HepG2 (cell line): ENCODE results near the gene ABCC10. TPM values are rescaled to one million over a fixed set of nuclear protein-coding genes. Genes with fewer than 3 reads are reported as not detected.

Experiments
- ASH2L ChIP-seq: fragments of 300-600, 200-600 bp; sonication (generic); IDR thresholded peaks from 2 replicates; pipeline ENCODE4 v1.7.0; 2017; ENCODE audit warnings: low read depth, mild to moderate bottlenecking, moderate library complexity, mixed read lengths, low read length; ENCODE audit not compliant: insufficient read length
- BRD4 ChIP-seq: sonication (generic); formaldehyde crosslinking; IDR thresholded peaks from 2 replicates; pipeline ENCODE4 v1.4.0; 2020; ENCODE audit warnings: missing genetic modification reagents
- DR1 ChIP-seq: sonication (generic); formaldehyde crosslinking; IDR thresholded peaks from 2 replicates; pipeline ENCODE4 v1.8.0; 2021; ENCODE audit warnings: mild to moderate bottlenecking, missing genetic modification reagents, inconsistent platforms
- ESRRA ChIP-seq: sonication (generic); formaldehyde crosslinking; IDR thresholded peaks from 2 replicates; pipeline ENCODE4 v1.5.1; 2020; ENCODE audit warnings: mild to moderate bottlenecking, low read depth, missing genetic modification reagents
- GTF3A ChIP-seq: sonication (generic); formaldehyde crosslinking; conservative IDR thresholded peaks from 2 replicates; pipeline ENCODE4 v1.4.0; 2020; ENCODE audit warnings: mild to moderate bottlenecking, missing genetic modification reagents
- HCFC1 ChIP-seq: fragments of 150-350 bp; IDR thresholded peaks from 2 replicates; pipeline ENCODE4 v1.6.1; 2014; ENCODE audit warnings: low read depth, low read length
- KLF12 ChIP-seq: sonication (generic); formaldehyde crosslinking; IDR thresholded peaks from 2 replicates; pipeline ENCODE4 v1.4.0; 2020; ENCODE audit warnings: missing genetic modification reagents, borderline replicate concordance
- NBN ChIP-seq: fragments of 450-650 bp; conservative IDR thresholded peaks from 2 replicates; pipeline ENCODE4 v1.6.1; 2017
- NFIC ChIP-seq: IDR thresholded peaks from 2 replicates; pipeline ENCODE4 v1.6.1; 2012; ENCODE audit warnings: mild to moderate bottlenecking, low read length, inconsistent platforms
- PHB2 ChIP-seq: fragments of 450-650 bp; IDR thresholded peaks from 2 replicates; pipeline ENCODE4 v1.6.1; 2018; ENCODE audit not compliant: partially characterized antibody
- RAD21 ChIP-seq: fragments of 450-650 bp; formaldehyde crosslinking; IDR thresholded peaks from 2 replicates; pipeline ENCODE4 v1.5.0; 2020; ENCODE audit warnings: mild to moderate bottlenecking
- RCOR2 ChIP-seq: IDR thresholded peaks from 2 replicates; pipeline ENCODE4 v1.6.1; 2016; ENCODE audit warnings: missing biosample characterization, missing genetic modification reagents
- SKI ChIP-seq: fragments of 450-650 bp; IDR thresholded peaks from one replicate; pipeline ENCODE4 v1.6.1; 2018; ENCODE audit warnings: mild to moderate bottlenecking; ENCODE audit not compliant: partially characterized antibody
- XRCC5 ChIP-seq: fragments of 200-400 bp; formaldehyde crosslinking; optimal IDR thresholded peaks from 2 replicates; pipeline ENCODE3; 2017; ENCODE audit warnings: mild to moderate bottlenecking, low read length
- ZNF10 ChIP-seq: sonication (generic); formaldehyde crosslinking; IDR thresholded peaks from 2 replicates; pipeline ENCODE4 v1.4.0; 2020; ENCODE audit warnings: mild to moderate bottlenecking, low read depth, missing genetic modification reagents, borderline replicate concordance
- ZNF12 ChIP-seq: sonication (generic); formaldehyde crosslinking; IDR thresholded peaks from 2 replicates; pipeline ENCODE4 v1.5.0; 2020; ENCODE audit warnings: missing genetic modification reagents
- ZNF296 ChIP-seq: sonication (generic); formaldehyde crosslinking; conservative IDR thresholded peaks from 2 replicates; pipeline ENCODE4 v1.5.0; 2020; ENCODE audit warnings: mild to moderate bottlenecking, missing genetic modification reagents
- ZNF33B ChIP-seq: sonication (generic); formaldehyde crosslinking; IDR thresholded peaks from 2 replicates; pipeline ENCODE4 v1.5.1; 2020; ENCODE audit warnings: mild to moderate bottlenecking, missing genetic modification reagents
- ZNF7 ChIP-seq: IDR thresholded peaks from 2 replicates; pipeline ENCODE4 v1.6.1; 2016; ENCODE audit warnings: missing biosample characterization, missing genetic modification reagents
- polyA plus RNA-seq, 8 experiments: library from polyadenylated mRNA; depleted of rRNA in 3 of 8; stranded (reverse) in 7 of 8; unstranded in 1 of 8; fragments of >200 nt; fragmentation: Illumina TruSeq in 4 of 8; extraction: Trizol in 4 of 8; gene quantifications; 2 replicates each; pipeline versions ENCODE4 v1.2.1 to v1.2.3, GENCODE V29; 2011 to 2016; ENCODE audit warnings: low read depth in 4 of 8, missing spikeins in 1 of 8, mixed read lengths in 1 of 8; ENCODE audit not compliant: insufficient read depth in 1 of 8
- total RNA-seq, 5 experiments: library from RNA; depleted of rRNA; stranded (reverse); fragments of >200 nt; fragmentation: Illumina TruSeq; extraction: Trizol; gene quantifications; 2 replicates each; pipeline ENCODE4 v1.2.3, GENCODE V29; 2016; ENCODE audit warnings: low read depth in 1 of 5
- TF ChIP-seq, protein P1 (sequence below): sonication (generic); formaldehyde crosslinking; IDR thresholded peaks from 2 replicates; pipeline ENCODE4 v1.4.0; 2020; ENCODE audit warnings: missing genetic modification reagents
- TF ChIP-seq, protein P2 (sequence below): sonication (generic); formaldehyde crosslinking; IDR thresholded peaks from 2 replicates; pipeline ENCODE4 v1.8.0; 2022; ENCODE audit warnings: missing genetic modification reagents, mild to moderate bottlenecking, moderate library complexity, borderline replicate concordance

Gene ABCC10
- total and polyA plus RNA-seq, 2 of the 13 experiments (the other 11 are each of a cell fraction or from before 2014, with no cell fraction given) = 16.0 to 24.3 TPM

DNA sequence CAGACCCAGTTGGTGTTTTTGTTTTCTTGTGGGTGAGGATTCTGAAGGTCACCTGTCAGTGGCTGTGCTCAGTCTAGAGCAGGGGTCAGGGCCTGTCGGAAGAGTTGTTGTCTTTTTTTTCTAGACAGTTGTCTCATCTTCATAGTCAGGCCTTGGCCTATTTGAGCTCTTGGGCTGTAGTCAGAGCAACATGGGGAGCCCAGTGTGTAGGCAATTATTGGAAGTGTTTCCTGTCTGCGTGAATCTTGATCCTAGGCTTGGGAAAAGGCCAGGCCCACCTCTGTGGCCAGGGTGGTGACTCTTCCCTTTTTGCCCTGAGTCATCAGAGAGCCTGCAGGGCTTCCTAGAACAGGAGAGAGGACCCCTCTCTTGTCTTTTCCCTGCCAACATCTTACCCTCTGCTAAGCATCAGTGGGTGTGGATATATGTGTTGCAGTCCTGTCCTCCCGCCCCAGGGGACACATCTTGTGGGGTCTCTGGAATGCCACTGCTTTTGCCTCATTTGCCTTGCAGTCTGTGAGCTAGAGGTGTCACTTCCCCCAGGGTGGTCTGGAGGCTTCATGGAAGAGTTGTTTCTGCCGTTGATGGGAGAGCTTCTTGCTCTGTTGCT lies 61.4 kb downstream of the ABCC10 start (continued):
- TF ChIP-seq, protein P1, sequence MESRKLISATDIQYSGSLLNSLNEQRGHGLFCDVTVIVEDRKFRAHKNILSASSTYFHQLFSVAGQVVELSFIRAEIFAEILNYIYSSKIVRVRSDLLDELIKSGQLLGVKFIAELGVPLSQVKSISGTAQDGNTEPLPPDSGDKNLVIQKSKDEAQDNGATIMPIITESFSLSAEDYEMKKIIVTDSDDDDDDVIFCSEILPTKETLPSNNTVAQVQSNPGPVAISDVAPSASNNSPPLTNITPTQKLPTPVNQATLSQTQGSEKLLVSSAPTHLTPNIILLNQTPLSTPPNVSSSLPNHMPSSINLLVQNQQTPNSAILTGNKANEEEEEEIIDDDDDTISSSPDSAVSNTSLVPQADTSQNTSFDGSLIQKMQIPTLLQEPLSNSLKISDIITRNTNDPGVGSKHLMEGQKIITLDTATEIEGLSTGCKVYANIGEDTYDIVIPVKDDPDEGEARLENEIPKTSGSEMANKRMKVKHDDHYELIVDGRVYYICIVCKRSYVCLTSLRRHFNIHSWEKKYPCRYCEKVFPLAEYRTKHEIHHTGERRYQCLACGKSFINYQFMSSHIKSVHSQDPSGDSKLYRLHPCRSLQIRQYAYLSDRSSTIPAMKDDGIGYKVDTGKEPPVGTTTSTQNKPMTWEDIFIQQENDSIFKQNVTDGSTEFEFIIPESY (CRISPR knock-in tag) = no peak; the same call in 1 of the 2 replicates
- no peak for TF ChIP-seq ZNF12 (CRISPR knock-in tag)
- no peak for TF ChIP-seq ZNF33B
- TF ChIP-seq, protein P2, sequence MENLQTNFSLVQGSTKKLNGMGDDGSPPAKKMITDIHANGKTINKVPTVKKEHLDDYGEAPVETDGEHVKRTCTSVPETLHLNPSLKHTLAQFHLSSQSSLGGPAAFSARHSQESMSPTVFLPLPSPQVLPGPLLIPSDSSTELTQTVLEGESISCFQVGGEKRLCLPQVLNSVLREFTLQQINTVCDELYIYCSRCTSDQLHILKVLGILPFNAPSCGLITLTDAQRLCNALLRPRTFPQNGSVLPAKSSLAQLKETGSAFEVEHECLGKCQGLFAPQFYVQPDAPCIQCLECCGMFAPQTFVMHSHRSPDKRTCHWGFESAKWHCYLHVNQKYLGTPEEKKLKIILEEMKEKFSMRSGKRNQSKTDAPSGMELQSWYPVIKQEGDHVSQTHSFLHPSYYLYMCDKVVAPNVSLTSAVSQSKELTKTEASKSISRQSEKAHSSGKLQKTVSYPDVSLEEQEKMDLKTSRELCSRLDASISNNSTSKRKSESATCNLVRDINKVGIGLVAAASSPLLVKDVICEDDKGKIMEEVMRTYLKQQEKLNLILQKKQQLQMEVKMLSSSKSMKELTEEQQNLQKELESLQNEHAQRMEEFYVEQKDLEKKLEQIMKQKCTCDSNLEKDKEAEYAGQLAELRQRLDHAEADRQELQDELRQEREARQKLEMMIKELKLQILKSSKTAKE = peak; percentile 69; the same call in 1 of the 2 replicates
- TF ChIP-seq ESRRA = peak; percentile 90
- TF ChIP-seq GTF3A (CRISPR knock-in tag) = no peak
- TF ChIP-seq ZNF7 (CRISPR knock-in tag) = no peak
- no peak for TF ChIP-seq NBN
- no peak for TF ChIP-seq RAD21 (CRISPR knock-in tag)
- no peak for TF ChIP-seq PHB2
- TF ChIP-seq XRCC5 = no peak
- no peak for TF ChIP-seq ZNF296
- peak; percentile 67 for TF ChIP-seq SKI
- TF ChIP-seq RCOR2 (CRISPR knock-in tag) = peak; percentile 54; the same call in 1 of the 2 replicates
- TF ChIP-seq ZNF10 (CRISPR knock-in tag) = no peak
- peak; percentile 2 for TF ChIP-seq ASH2L
- 0 out of 2 replicates have a peak, but pooled peaks have one; percentile 59 for TF ChIP-seq KLF12 (CRISPR knock-in tag)
- no peak for TF ChIP-seq BRD4 (CRISPR knock-in tag)
- no peak for TF ChIP-seq HCFC1
- TF ChIP-seq DR1 (CRISPR knock-in tag) = no peak
- TF ChIP-seq NFIC = peak; percentile 41; the same call in 1 of the 2 replicates
